HS-27A (cell line): ENCODE data around the gene RXRG.
A peak's percentile ranks its signal among the peaks of the same experiment; 100 is the strongest.
"Not testable (repeated sequence)": the region's sequence is repeated elsewhere in the genome, so short reads cannot be mapped to it uniquely, and the experiment has no call there.

Experiments used
- DNase-seq: peaks from one replicate; pipeline ENCODE4 v3.0.0-alpha.2; 2012; ENCODE audit warnings: low read depth, missing footprints

RXRG gene

DNA sequence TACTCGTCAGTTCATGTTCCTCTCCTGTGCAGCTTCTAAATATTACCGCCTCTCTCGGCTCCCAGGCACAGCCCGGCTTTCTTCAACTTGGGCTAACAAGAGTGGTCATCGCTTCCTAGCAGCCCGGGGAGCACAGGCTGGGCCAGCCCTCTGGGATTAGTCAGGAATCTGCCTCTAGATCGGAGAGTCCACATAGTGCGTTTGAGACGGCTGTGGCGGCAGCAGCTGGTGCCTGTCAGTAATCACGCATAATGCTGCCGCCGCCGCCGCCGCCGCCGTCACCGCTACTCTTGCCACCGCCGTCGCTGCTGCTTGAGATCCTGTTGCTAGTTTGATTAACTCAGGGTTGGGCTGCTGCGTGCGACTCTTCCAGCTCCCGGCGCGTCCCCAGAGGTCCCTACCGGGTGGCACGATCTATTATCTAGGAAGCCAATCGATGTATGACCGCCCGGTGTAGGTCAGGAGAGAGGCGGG, at the start of gene RXRG:
Gene RXRG, minus strand, starts transcription at position 230 of the 474 bp plus-strand sequence. CDS start 233 bp downstream, outside the sequence.
- DNase-seq = no peak

DNA sequence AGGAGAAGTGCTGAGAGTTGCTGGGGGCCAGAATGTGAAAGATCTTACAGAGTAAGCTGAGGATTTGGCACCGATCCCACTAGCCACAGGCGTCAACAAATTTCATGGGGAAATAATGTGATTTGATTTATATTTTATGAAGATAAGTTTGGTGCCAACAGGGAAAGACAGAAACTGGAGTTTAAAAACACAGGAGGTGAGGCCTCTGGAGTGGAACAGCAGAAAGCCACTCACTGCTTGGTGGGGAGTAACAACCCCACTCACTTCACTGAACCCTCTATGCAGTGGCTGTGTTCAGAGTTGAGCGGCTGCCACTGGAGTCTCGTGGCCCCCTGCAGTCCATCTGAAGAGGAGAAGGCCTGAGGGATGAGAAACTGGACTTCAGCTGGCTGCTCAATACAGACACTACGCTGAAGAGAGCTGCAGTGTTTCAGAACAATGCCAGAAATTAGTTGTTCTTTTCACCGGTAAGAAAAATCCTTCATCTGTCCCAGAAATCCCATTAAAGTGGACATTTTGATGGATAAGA, 48.0 kb upstream of the RXRG start:
- no peak for DNase-seq

DNA sequence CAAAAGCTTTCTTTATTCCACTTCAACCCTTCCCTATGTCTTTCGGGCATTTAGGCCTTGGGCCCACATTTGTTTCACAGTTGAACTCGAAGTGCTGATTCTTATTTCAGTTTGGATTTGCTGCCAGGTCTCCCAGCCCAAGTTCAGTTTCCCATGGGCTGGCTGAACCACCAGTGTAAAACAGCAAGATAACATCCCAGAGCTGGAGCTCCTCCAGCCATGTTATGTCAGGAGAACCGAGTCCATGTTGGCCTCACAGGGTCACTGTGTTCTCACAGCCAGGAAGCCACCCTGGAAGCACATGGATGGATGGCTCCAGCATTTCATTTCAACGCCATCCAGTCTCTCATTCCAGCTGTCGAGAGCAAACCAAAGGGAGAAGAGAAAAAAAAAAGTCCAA, 45.2 kb upstream of the RXRG start:
- no peak for DNase-seq

DNA sequence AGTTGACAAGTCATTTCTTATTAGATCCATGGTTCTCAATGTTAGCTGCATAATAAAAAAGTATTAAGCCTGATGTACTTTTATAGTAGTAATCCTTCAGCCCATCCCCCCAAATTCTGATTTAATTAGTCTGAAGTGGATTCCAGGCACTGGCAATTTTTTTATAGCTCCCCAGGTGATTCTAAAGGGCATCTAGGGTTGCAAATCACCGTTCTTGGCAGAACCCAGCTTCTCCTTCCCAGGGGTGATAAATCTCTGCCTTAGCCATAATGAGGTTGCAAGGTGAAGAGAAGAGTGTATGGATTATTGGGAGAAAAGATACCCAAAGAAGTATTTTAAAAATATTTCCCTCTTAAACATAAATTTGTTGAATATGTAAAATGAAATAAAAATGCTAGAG, 43.0 kb upstream of the RXRG start:
- DNase-seq = no peak

DNA sequence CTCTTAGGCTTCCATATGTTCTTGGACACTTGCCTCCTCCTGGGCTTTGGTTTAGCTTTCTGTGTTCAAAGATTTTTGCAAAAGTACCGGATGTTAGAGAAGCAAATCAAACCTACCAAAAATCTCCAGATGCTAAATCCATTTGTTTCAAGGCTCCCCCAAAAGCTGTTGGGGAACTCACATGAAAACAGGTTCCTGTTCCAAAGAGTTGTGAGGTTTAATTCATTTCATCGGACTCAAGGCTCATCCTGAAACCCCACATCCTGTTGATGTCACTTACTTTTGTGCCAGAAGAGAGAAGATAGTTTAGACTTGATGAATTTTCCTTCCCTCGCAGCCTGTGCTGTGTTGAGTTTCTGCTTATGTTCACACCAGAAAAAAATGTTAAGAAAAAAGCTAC, 41.7 kb upstream of the RXRG start:
- no peak for DNase-seq

DNA sequence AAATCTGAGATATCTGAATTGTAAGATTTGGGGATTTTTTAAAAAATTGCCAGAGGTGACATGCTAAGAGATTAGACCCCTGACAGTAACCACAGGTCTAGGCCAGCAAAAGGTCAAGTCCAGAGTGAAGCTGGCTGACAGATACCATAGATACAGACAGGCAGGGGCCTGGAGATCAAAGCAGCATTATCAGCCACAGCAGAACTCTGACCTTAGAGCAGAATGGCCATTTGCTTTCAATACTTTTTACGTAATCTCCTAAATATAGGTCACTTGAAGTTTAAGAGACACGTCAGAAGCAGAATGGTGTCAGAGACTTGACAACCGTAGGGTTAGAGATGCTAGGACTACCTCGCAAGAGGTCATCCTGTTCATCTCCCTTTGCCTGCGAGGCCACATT, 40.8 kb upstream of the RXRG start:
- DNase-seq = no peak

DNA sequence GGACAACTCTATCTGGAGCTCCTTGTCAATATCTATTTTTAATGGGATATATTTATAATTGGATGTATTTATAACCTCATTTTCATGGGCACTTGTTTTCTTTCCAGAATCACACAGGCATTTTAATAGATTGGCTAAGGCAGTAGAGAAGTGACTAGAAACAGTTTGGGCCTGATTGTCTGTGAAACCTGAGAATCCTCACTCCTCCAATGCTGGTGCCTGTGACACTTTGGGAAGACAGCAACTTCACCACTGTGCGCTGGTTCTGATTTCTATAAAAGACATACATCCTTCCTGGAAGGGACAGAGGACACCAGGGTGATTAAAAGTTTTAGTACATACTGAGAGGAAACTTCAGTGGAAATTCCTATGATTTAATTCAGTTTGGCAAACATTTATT, 39.6 kb upstream of the RXRG start:
- no peak for DNase-seq

DNA sequence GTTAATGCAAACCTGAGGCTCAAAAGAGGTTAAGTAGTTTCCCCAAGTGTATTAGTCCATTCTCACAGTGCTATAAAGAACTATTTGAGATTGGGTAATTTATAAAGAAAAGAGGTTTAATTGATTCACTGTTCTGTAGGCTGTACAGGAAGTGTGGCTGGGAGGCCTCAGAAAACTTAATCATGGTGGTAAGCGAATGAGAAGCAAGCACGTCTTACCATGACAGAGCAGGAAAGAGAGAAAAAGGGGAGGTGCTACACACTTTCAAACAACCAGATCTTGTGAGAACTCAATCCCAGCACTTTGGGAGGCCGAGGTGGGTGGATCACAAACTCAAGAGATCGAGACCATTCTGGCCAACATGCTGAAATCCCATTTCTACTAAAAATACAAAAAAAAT, 38.5 kb upstream of the RXRG start:
- no peak for DNase-seq

DNA sequence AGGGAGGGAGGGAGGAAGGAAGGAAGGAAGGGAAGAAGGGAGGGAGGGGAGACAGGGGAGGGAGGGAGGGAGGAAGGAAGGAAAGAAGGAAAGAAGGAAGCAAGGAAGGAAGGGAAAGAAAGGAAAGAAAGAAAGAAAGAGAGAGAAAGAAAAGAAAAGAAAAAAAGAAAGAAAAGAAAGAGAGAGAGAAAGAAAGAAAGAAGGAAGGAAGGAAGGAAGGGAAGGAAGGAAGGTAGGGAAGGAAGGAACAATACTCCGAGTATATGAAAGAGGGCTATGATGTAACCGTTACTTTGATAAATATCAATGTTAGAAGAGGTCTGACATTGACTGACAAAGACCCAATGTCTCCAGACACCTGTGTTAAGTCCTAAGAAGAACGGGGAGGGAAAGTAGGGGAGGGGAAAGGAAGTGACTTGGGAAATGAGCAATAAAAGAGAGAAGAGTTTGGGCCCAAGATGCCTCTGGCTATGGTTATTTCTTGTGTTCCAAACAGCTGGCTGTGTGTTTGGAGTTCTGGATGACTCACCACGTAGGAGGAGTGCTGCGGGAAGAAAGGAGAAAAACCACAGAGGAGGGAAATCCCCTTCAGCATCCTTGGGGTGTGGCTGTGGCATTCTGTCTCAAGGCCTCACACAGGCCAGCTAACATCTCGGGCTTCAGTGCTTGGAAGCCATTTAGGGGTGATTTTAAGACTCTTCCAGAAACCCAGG, 37.0 kb upstream of the RXRG start:
- DNase-seq = peak; percentile 39

DNA sequence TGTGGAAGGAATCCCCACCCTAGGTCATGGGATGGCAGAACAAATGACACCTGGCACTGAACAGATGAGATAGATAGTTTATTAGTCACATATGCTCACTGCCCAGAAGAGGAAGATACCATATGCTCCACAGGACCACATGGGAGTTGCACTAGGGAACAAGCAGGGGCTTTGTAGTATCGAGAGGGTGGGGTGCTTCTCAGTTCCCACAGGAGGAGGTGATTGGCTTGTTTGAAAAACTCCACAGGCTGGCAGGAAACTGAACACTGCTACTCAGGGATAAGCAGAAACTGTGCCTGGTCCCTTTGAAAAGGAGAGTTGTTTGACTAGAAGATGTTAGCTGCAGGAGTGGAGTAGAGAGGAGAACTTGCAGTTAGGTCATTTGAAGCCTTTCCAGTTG, 31.9 kb upstream of the RXRG start:
- DNase-seq = no peak

DNA sequence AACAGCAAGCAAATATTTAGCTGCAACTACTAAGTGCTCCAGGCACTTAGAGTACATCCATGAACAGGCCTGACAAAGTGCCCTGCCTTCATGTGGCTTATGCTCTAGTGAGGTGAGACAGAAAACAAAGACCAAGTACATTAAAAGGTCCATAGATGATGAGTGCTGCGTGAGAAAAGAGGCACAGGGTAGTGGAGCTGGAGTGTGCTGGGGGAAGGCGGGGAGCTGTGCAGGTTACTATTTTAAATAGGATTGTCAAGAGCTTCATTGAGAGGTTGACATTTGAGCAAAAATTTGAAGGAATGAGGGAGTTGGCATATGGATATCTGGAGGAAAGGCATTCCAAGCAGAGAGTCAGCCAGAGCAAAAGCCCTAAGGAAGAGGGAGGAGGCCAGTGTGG, 29.3 kb upstream of the RXRG start:
- no peak for DNase-seq

DNA sequence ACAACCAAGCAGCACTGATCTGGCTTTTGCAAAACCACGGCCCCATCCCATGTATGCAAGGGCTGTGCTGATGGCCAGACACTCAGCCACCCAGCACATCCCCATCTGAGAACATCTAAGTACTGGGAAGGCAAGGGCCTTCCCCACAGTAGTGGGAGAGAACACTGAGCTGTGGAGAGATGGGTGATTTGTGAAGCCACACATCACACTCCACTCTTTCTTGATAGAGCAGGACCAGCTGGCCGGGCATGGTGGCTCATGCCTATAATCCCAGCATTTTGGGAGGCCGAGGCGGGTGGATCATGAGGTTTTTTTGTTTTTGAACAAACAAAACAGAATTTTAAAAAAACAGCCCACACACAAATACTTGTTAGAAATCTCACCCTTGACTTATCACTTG, 28.2 kb upstream of the RXRG start:
- DNase-seq = no peak

DNA sequence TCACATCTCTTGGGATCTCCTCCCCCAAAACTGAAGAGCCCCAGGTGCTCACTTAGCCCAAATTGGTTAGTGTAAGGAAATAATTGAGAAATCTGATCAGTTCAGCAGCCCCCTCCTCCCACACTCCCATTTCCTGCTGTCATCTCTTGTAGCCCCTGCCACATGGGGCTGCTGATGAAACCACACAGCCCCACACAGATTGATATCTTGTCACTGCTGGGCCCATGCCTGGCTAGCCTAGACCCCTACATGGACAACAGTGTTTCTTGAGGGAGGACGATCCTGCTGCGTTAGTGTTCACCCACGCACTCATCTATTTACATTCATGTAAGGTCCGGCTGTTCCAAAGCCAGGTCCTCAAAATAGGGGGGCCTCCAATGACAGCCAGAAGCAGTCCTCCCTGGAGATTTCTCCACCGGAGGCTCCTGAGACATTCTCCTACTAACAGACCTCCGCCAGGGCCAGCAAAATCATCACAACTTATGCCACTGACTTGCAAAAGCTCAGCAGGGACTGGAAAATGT, 23.9 kb upstream of the RXRG start:
- DNase-seq = no peak

DNA sequence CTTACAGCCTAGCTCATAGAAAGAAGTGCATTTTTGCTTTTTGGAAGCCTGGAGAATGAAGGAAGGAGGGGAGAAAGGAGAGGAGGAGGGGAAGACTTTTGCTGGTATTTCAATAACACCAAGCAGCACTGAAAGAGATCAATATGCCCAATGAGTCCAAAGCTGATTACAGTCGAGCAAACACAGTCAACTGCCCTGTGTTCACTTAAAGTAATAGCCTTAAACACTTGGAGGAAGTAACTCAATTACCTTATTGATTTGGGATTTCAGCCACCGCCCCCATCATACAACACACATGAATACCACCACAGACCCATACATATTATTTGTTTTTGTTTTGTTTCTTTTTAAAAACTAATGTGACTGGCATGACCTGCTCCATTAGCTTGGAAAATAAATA, 23.3 kb upstream of the RXRG start:
- no peak for DNase-seq

DNA sequence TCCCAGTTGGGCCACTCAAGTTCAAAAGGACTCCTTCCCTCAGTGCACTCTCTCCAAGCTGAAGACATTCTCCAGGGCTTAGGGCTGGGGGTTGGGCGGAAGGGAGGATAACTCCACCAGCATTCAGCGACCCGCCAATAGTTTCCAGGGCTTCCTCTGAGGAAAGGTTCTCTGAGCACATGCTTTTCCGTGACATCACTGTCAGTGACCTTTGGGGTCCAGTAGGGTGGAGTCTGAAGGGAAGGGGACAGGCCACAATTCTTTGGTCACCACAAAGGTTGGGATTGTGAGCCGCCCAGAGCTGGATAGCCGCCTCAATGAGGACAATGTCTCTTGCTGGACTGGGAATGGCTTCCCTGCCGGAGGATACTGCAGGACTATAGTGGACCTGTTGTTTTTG, 22.8 kb upstream of the RXRG start:
- no peak for DNase-seq

DNA sequence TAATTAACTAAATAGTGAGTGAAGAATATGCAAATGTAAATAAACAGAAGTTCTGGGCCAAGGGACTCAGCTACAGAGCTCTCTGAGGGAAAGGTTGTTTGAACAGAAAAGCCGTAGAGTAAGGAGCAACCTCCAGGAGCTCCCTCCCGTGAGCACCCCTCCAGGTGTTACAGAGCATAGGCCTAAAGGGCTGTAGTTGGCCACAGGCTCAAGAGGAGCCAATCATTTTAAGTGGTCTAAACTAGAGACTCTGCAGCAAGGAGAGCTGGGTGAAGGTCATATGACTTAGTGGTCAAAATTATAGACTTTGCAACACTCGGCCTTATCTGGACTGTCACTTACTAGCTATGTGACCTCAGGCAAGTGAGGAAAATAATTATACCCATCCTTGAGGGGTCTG, 19.1 kb upstream of the RXRG start:
- no peak for DNase-seq

DNA sequence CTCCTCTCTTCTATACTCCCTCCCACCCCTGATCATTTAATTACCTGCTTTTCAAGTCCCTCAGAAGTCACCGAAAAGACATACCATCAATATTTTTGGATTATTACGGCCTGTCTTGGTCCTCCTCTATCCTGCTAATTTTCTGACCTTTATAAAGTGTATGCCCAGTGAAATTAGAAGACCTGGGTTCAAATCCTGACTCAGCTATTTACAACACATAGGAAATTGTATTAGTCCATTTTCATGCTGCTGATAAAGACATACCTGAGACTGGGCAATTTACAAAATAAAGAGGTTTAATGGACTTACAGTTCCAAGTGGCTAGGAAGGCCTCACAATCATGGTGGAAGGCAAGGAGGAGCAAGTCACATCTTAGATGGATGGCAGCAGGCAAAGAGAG, 14.8 kb upstream of the RXRG start:
- DNase-seq = not testable (repeated sequence)

DNA sequence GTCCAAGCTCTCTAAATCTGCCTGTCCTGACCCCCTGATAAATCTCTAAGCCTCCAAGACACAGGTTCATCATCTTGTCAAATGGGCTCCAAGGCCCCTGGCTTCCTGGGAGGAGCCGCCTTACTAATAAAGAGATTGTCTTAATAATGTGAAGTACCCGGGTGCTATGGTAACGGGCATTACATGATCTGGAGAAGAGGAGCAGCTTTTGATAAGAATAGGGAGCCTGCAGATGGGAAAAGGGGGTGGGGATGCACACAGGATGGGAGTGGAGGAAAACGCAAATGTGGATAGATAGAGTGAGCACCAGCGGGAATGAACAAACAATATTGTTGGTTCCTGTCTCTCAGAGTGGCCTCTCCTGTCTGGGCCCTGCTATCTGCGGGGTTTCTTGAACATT, 11.9 kb upstream of the RXRG start:
- no peak for DNase-seq

DNA sequence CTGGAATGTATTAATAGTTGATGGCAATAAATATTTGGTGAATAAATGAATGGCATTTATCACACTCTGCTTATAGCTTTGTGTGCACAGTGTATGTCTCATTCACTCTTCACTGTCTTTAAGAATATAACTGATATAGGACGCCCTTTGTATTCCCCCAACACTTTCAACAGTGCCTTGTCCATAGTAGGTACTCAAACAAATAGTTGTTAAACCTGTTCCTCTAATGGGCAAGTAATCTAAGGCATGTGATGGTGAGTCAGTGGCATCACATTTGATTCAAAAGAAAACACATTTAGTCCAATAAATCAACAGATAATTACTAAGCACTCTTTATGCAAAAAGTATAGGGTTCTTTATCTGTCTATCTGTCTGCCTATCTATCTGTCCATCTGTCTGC, 11.2 kb upstream of the RXRG start:
- no peak for DNase-seq

DNA sequence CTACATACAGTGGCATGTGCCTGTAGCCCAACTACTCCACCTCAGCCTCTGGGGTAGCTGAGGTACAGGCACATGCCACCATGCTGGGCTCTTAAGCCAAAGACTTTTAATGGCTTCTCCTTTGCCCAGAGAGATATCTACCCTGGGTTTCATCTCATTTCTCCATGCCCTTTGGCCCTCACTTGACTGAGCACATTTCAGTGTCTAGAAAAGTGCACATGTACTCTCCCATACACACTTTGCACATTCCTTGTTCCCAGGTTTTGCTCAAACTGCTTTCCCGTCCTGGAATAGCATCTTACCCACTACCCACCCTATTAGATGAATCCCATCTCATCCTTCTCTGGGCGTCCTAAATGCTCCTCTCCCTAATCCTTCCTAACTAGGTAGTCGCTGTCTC, 10.2 kb upstream of the RXRG start:
- no peak for DNase-seq

DNA sequence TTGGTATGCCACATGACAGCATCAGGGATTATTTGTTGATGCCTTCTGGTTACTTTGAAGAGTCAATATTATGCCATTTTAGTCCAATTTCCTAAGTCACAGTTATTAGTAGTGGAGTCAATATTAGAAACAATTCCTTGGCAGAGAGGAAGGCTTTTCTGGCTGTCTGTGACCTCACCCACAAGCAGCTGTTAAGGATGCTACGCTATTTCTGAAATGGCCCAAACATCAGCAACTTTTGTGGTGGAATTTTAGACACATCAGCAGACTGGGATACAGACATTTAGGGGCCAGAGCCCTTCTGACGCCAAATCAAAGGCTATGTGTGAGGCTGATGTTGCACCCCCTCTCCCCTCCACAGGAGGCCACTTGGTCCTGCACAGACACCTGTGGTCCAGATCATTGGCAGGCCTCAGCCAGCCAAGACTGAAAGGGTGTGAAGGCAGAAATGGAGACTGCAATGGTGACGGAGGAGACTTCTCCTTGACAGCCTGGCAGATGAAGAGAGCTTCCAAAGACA, 9.2 kb upstream of the RXRG start:
- no peak for DNase-seq

DNA sequence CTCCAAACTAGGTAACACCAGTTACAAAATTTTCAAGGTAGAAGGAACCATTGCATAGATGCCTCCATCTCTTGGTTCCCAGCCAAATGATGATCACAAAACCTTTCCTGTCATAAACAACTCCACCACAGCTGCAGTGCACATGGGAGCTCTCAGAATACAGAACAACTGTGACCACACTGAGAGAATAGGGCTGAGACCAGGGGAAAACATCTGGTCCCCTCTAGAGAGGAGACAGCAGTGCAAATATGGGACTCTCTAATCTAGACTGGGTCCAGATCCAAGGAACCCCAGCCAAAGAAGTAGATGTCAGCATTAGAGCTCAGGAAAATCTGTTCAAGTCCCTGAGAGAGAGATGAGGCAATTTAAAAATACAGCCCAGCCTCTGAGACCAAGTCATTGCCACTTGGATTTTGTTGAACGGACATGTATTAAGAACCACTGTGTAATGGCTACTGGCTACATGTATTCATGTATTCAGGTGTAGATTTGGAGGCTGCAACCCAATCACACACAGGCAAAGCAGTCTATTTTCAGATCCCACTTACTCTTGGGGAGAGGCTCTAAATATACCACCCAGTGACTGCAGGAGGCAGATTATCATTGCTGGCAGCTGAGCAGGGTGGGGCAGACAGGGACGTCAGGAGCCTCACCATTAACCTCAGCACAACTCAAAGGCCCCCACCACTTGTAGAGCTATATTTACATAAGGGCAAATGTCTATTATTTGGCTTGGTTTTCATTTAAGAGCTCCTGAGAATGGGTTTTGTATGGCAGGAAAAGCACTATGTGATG, 7.6 kb upstream of the RXRG start:
- no peak for DNase-seq

DNA sequence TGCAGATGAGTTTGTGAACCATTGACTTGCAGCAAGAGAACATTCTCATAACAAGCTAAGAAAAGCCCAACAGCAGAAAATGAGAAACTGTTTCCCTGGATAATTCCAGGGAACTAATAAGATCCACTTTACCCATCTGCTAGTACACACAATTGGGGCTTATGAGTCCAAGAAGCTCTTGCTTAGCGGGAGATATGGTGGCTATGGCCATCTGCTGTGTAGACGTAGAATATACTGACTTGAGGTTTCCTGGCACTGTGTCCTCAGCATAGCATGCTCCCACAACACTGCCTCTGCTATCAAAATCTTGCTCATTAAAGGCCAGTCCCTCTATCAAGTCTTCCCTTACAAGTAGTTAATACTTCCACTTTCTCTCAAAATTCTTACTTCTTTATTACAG, 6.8 kb upstream of the RXRG start:
- no peak for DNase-seq
